Heart right ventricle (tissue), 16 donors: ENCODE results near the gene SZRD1. TPM values are rescaled to one million over a fixed set of nuclear protein-coding genes. Genes with fewer than 3 reads are reported as not detected.
A peak's percentile ranks its signal among the peaks of the same experiment; 100 is the strongest.

Source experiments
- ATAC-seq, 8 donors: fragments of 200-7000 bp; cut with Tn5 transposase; one replicate each; pipeline ENCODE4 v1.9.1; 2020; ENCODE audit warnings: mild to moderate bottlenecking in 8 of 8, moderate library complexity in 8 of 8, moderate number of reproducible peaks in 1 of 8
- DNase-seq, 2 donors: peaks; one replicate each; pipeline ENCODE4 v3.0.0-alpha.2; 2020
- H3K27ac ChIP-seq, 10 donors: fragments of 200-600 bp; sonication (generic) in 2 of 10; one replicate each; pipeline versions ENCODE4 v1.5.0 to v1.8.0; 2020 to 2022; ENCODE audit warnings: mild to moderate bottlenecking in 3 of 10
- H3K27me3 ChIP-seq, 7 donors: fragments of 200-600 bp; one replicate each; pipeline ENCODE4 v1.8.0; 2021 to 2022; ENCODE audit warnings: mild to moderate bottlenecking in 2 of 7
- H3K36me3 ChIP-seq, 9 donors: fragments of 200-600 bp; sonication (generic) in 1 of 9; one replicate each; pipeline versions ENCODE4 v1.5.0 to v1.8.0; 2020 to 2022; ENCODE audit warnings: mild to moderate bottlenecking in 2 of 9
- H3K4me1 ChIP-seq, 9 donors: fragments of 200-600 bp; sonication (generic) in 1 of 9; one replicate each; pipeline versions ENCODE4 v1.5.0 to v1.8.0; 2020 to 2022; ENCODE audit warnings: mild to moderate bottlenecking in 4 of 9
- H3K4me3 ChIP-seq, 10 donors: fragments of 200-600 bp; sonication (generic) in 2 of 10; one replicate each; pipeline versions ENCODE4 v1.5.0 to v1.8.0; 2020 to 2022; ENCODE audit warnings: mild to moderate bottlenecking in 7 of 10, moderate library complexity in 2 of 10
- H3K9me3 ChIP-seq, 11 donors: fragments of 200-600 bp in 10 of 11; sonication (generic) in 2 of 11; one replicate each; pipeline versions ENCODE4 v1.5.0 to v1.8.0; 2013 to 2022; ENCODE audit warnings: mild to moderate bottlenecking in 2 of 11, control low read depth in 1 of 11, moderate library complexity in 1 of 11
- CTCF ChIP-seq, 9 donors: fragments of 200-600 bp; sonication (generic) in 2 of 9; IDR thresholded peaks; one replicate each; pipeline versions ENCODE4 v1.5.0 to v1.8.0; 2021 to 2022; ENCODE audit warnings: antibody characterized with exemption in 9 of 9, mild to moderate bottlenecking in 5 of 9, moderate library complexity in 1 of 9
- WGBS, 2 donors: extraction: QIAGEN DNeasy Blood & Tissue Kit; methylation state at CpG; one replicate each; pipeline ENCODE4 v1.1.7; 2013; ENCODE audit warnings: inconsistent platforms in 1 of 2; 5-methylcytosine and 5-hydroxymethylcytosine counted together
- intact Hi-C, 10 donors: fragments of 100-400 bp; cut with DNase I; formaldehyde crosslinking; loops; one replicate each; pipeline versions ENCODE4 v1.11.1 to v1.14.2; 2022
- long read RNA-seq, 3 donors: library from polyadenylated mRNA; unstranded; transcript quantifications; one replicate each; pipeline ENCODE4 v2.0.0, GENCODE V29; 2020 to 2021
- polyA plus RNA-seq, 2 donors: library from polyadenylated mRNA; stranded (reverse); fragments of 200-250 nt; gene quantifications; one replicate each; pipeline ENCODE4 v1.2.3, GENCODE V29; 2013
- total RNA-seq, 10 donors: library from RNA; stranded (reverse); fragmentation: NEBNext Ultra II Directional in 3 of 10; extraction: Animal tissue kit (Norgen Biotek cat#: 25700) in 3 of 10; gene quantifications; one replicate each; pipeline versions ENCODE4 v1.2.1 to v1.2.4, GENCODE V29; 2021 to 2023
- donor health status: Arrhythmogenic right ventricular cardiomyopathy.
- donor health status: ischemic (EF 13 %, LVEDD 7.1; RV severe dilation, severe dysfunction).
- donor health status: healthy with polysubstance abuse.
- donor health status: DM: no; HTN: yes; CAD: no.
- donor health status: DM: no; HTN: no; CAD: no.
- donor health status: ischemic (EF 25% LVEDD 6.9; RV normal size, moderate dysfunction).
- donor health status: ischemic (EF 25% LVEDD 5.7; RV mildly dilated, moderate dysfunction).
- donor health status: healthy.
- donor health status: DM: yes; HTN: yes; CAD: no.
- donor health status: Ischemic cardiomyopathy.
- donor health status: ischemic (EF 35%, LVEDD 5.7; RV mildly dilated, moderate dysfunction).
- donor health status: nonischemic (EF 11% LVEDD 7.7; RV severe dilation, severe dysfunction).
- donor health status: DM: yes; HTN: yes; CAD: no.
- donor health status: PGD.
- donor health status: ischemic (EF 29% LVEDD 5.4; RV normal size, mild dysfunction).
- donor health status: nonischemic (EF 23%, LVEDD 6.1; RV moderate dilation, normal function).

SZRD1 gene
- total RNA-seq, result 100 to 1,000 TPM in 6 of 10 donors, 10 to 100 TPM in 4; 87.1 to 131 (median 102) TPM
- 100 to 1,000 TPM in 1 of 2 donors, 10 to 100 TPM in 1; 37.8 to 111 TPM for polyA plus RNA-seq
- long read RNA-seq, donor 1, transcript SZRD1-201 (4 exons, 3,636 nt), result minor isoform, 5 of 103 reads
- long read RNA-seq, donor 1, transcript SZRD1-202 (3 exons, 3,447 nt), result major isoform, 14 of 103 reads
- long read RNA-seq, donor 1, transcript SZRD1-203 (4 exons, 892 nt), result minor isoform, 5 of 103 reads
- long read RNA-seq, donor 1, transcript SZRD1-210 (3 exons, 3,401 nt), result major isoform, 14 of 103 reads
- long read RNA-seq, donor 1, partial matches to known transcripts, result 30 of 103 reads
- long read RNA-seq, donor 1, other reads (novel, unspliced or antisense), result 35 of 103 reads
- long read RNA-seq, donor 2, transcript SZRD1-210 (3 exons, 3,401 nt), result minor isoform, 5 of 71 reads
- long read RNA-seq, donor 2, transcript SZRD1-203 (4 exons, 892 nt), result major isoform, 7 of 71 reads
- long read RNA-seq, donor 2, transcript SZRD1-202 (3 exons, 3,447 nt), result major isoform, 7 of 71 reads
- long read RNA-seq, donor 2, partial matches to known transcripts, result 15 of 71 reads
- long read RNA-seq, donor 2, other reads (novel, unspliced or antisense), result 33 of 71 reads
- long read RNA-seq, donor 3, transcript SZRD1-203 (4 exons, 892 nt), result minor isoform, 13 of 181 reads
- long read RNA-seq, donor 3, transcript SZRD1-202 (3 exons, 3,447 nt), result major isoform, 29 of 181 reads
- long read RNA-seq, donor 3, transcript SZRD1-201 (4 exons, 3,636 nt), result minor isoform, 24 of 181 reads
- long read RNA-seq, donor 3, transcript SZRD1-210 (3 exons, 3,401 nt), result minor isoform, 26 of 181 reads
- long read RNA-seq, donor 3, partial matches to known transcripts, result 86 of 181 reads
- long read RNA-seq, donor 3, other reads (novel, unspliced or antisense), result 3 of 181 reads

GRCh38 chr1:16366722-16367257, at the start of gene SZRD1:
TSS of gene SZRD1 (plus strand) at chr1:16367242. CDS start at chr1:16367258, 16 bp downstream.
- ATAC-seq, result peak; percentile 91 to 97 (median 94)
- intact Hi-C loops, result loop anchor here (2.0 to 10.0 kb wide), 7 partner anchors 76 to 294 kb away; partner anchors contain the start of genes FAM131C (in 3 of the 10) and NECAP2 (in 2 of the 10)
- Histone ChIP-seq H3K9me3 (no peaks in the 10 kb centered on the region), H3K4me1 (peaks cover 12 to 69% (median 33%) of the 10 kb centered on the region in 9 donors), H3K27ac (peak within 1 kb of the TSS; percentile 91 to 99 (median 98)), H3K4me3 (peak within 1 kb of the TSS; percentile 50 to 96 (median 75)), H3K27me3 (no peaks in the 10 kb centered on the region), H3K36me3 (no peaks in the 10 kb centered on the region)
- peak; percentile 95 to 97 for DNase-seq
- TF ChIP-seq CTCF (IDR thresholded peaks at IDR 0.05), result no peak
- WGBS, 2 donors, result 3% methylated on average over 23 to 24 of the region's 24 CpGs

- DNase-seq (peak; percentile 17 to 21), ATAC-seq (peak; percentile 52 to 87 (median 68))
- WGBS, 2 donors, result 42 to 43% methylated on average over 3 of the region's 3 CpGs
- intact Hi-C loops, result no loop called here
- peaks cover 0 to 27% (median 9%) of the 10 kb centered on the region in 9 donors for H3K36me3 ChIP-seq
- peaks cover 0 to 54% (median 30%) of the 10 kb centered on the region in 9 donors for H3K4me1 ChIP-seq
- no peak for TF ChIP-seq CTCF (IDR thresholded peaks at IDR 0.05)
- H3K4me3 ChIP-seq, result no peak overlapping the region
- H3K9me3 ChIP-seq, result no peaks in the 10 kb centered on the region
- peak overlapping the region in 3 of 10 donors; percentile 37 to 45 (median 39) for H3K27ac ChIP-seq
- no peaks in the 10 kb centered on the region for H3K27me3 ChIP-seq
Measured at GRCh38 chr1:16318555-16318954, 48.5 kb upstream of the SZRD1 start.

GRCh38 chr1:16321176-16321867, 45.7 kb upstream of the SZRD1 start:
- Histone ChIP-seq H3K36me3 (peaks cover 0 to 4% (median 0%) of the 10 kb centered on the region in 9 donors), H3K4me3 (no peak overlapping the region), H3K9me3 (no peaks in the 10 kb centered on the region), H3K27ac (no peak overlapping the region), H3K4me1 (peaks cover 0 to 66% (median 27%) of the 10 kb centered on the region in 9 donors), H3K27me3 (no peaks in the 10 kb centered on the region)
- DNase-seq (no peak), ATAC-seq (peak in 1 of 8 donors; percentile 61)
- intact Hi-C loops, result no loop called here
- no peak for TF ChIP-seq CTCF (IDR thresholded peaks at IDR 0.05)
- 72 to 73% methylated on average over 4 of the region's 4 CpGs for WGBS, 2 donors
